ENCODE data around the gene EIF3I. TPM values are rescaled to one million over a fixed set of nuclear protein-coding genes. Genes with fewer than 3 reads are reported as not detected.
A peak's percentile ranks its signal among the peaks of the same experiment; 100 is the strongest.

The EIF3I gene
- total and polyA plus RNA-seq, 2 of the 13 experiments (the other 11 are each of a cell fraction or from before 2014, with no cell fraction given): 210 to 223 TPM

- TF ChIP-seq ZNF703 (CRISPR knock-in tag; IDR thresholded peaks at IDR 0.05; ENCODE audit: borderline replicate concordance) (0 out of 2 replicates have a peak, but pooled peaks have one; percentile 23), THRA (CRISPR knock-in tag; IDR thresholded peaks at IDR 0.05; ENCODE audit: borderline replicate concordance) (peak; percentile 35; the same call in 1 of the 2 replicates), TCF7L2 (IDR thresholded peaks at IDR 0.05; ENCODE audit: low read depth, low read length) (no peak), ZNF124 (CRISPR knock-in tag; IDR thresholded peaks at IDR 0.05) (peak; percentile 31; the same call in 1 of the 2 replicates), SKIL (CRISPR knock-in tag; IDR thresholded peaks at IDR 0.05; ENCODE audit: borderline replicate concordance) (no peak), SKI (IDR thresholded peaks at IDR 0.05; ENCODE audit: partially characterized antibody) (peak; percentile 78), NCOA2 (CRISPR knock-in tag; IDR thresholded peaks at IDR 0.05) (peak; percentile 34), IRF2 (CRISPR knock-in tag; IDR thresholded peaks at IDR 0.05) (peak; percentile 38; the same call in 1 of the 2 replicates), ZFP1 (CRISPR knock-in tag; IDR thresholded peaks at IDR 0.05) (0 out of 2 replicates have a peak, but pooled peaks have one; percentile 22), ZNF264 (CRISPR knock-in tag; IDR thresholded peaks at IDR 0.05) (0 out of 2 replicates have a peak, but pooled peaks have one; percentile 2), ZBTB7B (CRISPR knock-in tag; IDR thresholded peaks at IDR 0.05) (no peak), LCORL (IDR thresholded peaks at IDR 0.05) (peak; percentile 78), LCORL (CRISPR knock-in tag; IDR thresholded peaks at IDR 0.05) (peak; percentile 98), ZNF746 (CRISPR knock-in tag; IDR thresholded peaks at IDR 0.05) (no peak), ZNF768 (CRISPR knock-in tag; IDR thresholded peaks at IDR 0.05) (no peak), PCBP1 (IDR thresholded peaks at IDR 0.05; ENCODE audit: borderline replicate concordance, low read depth, low read length) (no peak), ZSCAN20 (CRISPR knock-in tag; IDR thresholded peaks at IDR 0.05; ENCODE audit: borderline replicate concordance) (no peak), PBX3 (CRISPR knock-in tag; IDR thresholded peaks at IDR 0.05; ENCODE audit: borderline replicate concordance) (no peak), ZC3H4 (CRISPR knock-in tag; IDR thresholded peaks at IDR 0.05; ENCODE audit: borderline replicate concordance) (no peak), ZNF543 (CRISPR knock-in tag; IDR thresholded peaks at IDR 0.05) (no peak)
Measured at GRCh38 chr1:32178380-32179192, 43.6 kb upstream of the EIF3I start (continued).

Data from HepG2 (cell line).